Bone marrow (tissue), 2 donors: ENCODE data around the gene SMAD3.
A peak's percentile ranks its signal among the peaks of the same experiment; 100 is the strongest.

ENCODE experiments used
- DNase-seq, 2 donors: peaks; one replicate each; lab custom pipeline; 2025; lab: John Stamatoyannopoulos, UW

SMAD3 gene

GRCh38 chr15:67184208-67184925, 119.0 kb downstream of the SMAD3 start:
- DNase-seq: no peak

- no peak for DNase-seq
Measured at GRCh38 chr15:67185051-67185450, 119.6 kb downstream of the SMAD3 start.

GRCh38 chr15:67185621-67186225, 120.3 kb downstream of the SMAD3 start:
- DNase-seq: no peak

- DNase-seq: peak in 1 of 2 donors; percentile 16
Measured at GRCh38 chr15:67186226-67186649, 120.8 kb downstream of the SMAD3 start.

- DNase-seq: no peak
Measured at GRCh38 chr15:67186688-67187087, 121.3 kb downstream of the SMAD3 start.

GRCh38 chr15:67187351-67187854, 122.0 kb downstream of the SMAD3 start:
- DNase-seq: no peak

GRCh38 chr15:67188551-67189218, 123.3 kb downstream of the SMAD3 start:
- no peak for DNase-seq

- DNase-seq: no peak
Measured at GRCh38 chr15:67189326-67190051, 124.1 kb downstream of the SMAD3 start.

GRCh38 chr15:67190326-67190725, 124.9 kb downstream of the SMAD3 start:
- no peak for DNase-seq

GRCh38 chr15:67190813-67191212, 125.4 kb downstream of the SMAD3 start:
- no peak for DNase-seq

GRCh38 chr15:67192185-67192820, 126.9 kb downstream of the SMAD3 start:
- no peak for DNase-seq

- DNase-seq: no peak
Measured at GRCh38 chr15:67193223-67193990, 128.0 kb downstream of the SMAD3 start.

- no peak for DNase-seq
Measured at GRCh38 chr15:67194171-67195114, 129.0 kb downstream of the SMAD3 start.

GRCh38 chr15:67195305-67195704, 129.9 kb downstream of the SMAD3 start:
- no peak for DNase-seq

- no peak for DNase-seq
Measured at GRCh38 chr15:67196222-67196621, 130.8 kb downstream of the SMAD3 start.

- no peak for DNase-seq
Measured at GRCh38 chr15:67196672-67197363, 131.4 kb downstream of the SMAD3 start.

GRCh38 chr15:67197364-67197695, 131.9 kb downstream of the SMAD3 start:
- DNase-seq: no peak

GRCh38 chr15:67198157-67198754, 132.9 kb downstream of the SMAD3 start:
- DNase-seq: no peak

- no peak for DNase-seq
Measured at GRCh38 chr15:67199391-67199790, 134.0 kb downstream of the SMAD3 start.
